Superior temporal gyrus (tissue), 1 donor: Measurements from ENCODE around the gene GRIK2.

ENCODE experiments used
- DNase-seq: peaks from one replicate; pipeline ENCODE4 v3.0.0-alpha.2; 2016; ENCODE audit errors: extremely low spot score

The GRIK2 gene

GRCh38 chr6:101454106-101454676, 60.7 kb downstream of the GRIK2 start:
- DNase-seq, result no peak

- DNase-seq, result no peak
Observed at GRCh38 chr6:101458336-101458735, 64.8 kb downstream of the GRIK2 start.

- no peak for DNase-seq
Observed at GRCh38 chr6:101458826-101459225, 65.3 kb downstream of the GRIK2 start.

GRCh38 chr6:101462576-101462975, 69.1 kb downstream of the GRIK2 start:
- DNase-seq, result no peak

GRCh38 chr6:101465863-101466262, 72.4 kb downstream of the GRIK2 start:
- DNase-seq, result no peak

- no peak for DNase-seq
Observed at GRCh38 chr6:101477436-101477835, 83.9 kb downstream of the GRIK2 start.

- DNase-seq, result no peak
Observed at GRCh38 chr6:101478891-101479290, 85.4 kb downstream of the GRIK2 start.

- DNase-seq, result no peak
Observed at GRCh38 chr6:101482606-101483005, 89.1 kb downstream of the GRIK2 start.

GRCh38 chr6:101484781-101485180, 91.3 kb downstream of the GRIK2 start:
- no peak for DNase-seq

- no peak for DNase-seq
Observed at GRCh38 chr6:101486124-101486523, 92.6 kb downstream of the GRIK2 start.

GRCh38 chr6:101486726-101487125, 93.2 kb downstream of the GRIK2 start:
- DNase-seq, result no peak

- no peak for DNase-seq
Observed at GRCh38 chr6:101489456-101489855, 95.9 kb downstream of the GRIK2 start.

- DNase-seq, result no peak
Observed at GRCh38 chr6:101490857-101491256, 97.3 kb downstream of the GRIK2 start.

GRCh38 chr6:101502818-101503217, 109.3 kb downstream of the GRIK2 start:
- DNase-seq, result no peak

GRCh38 chr6:101509536-101509935, 116.0 kb downstream of the GRIK2 start:
- no peak for DNase-seq

- DNase-seq, result no peak
Observed at GRCh38 chr6:101513181-101513580, 119.7 kb downstream of the GRIK2 start.

GRCh38 chr6:101516578-101516977, 123.1 kb downstream of the GRIK2 start:
- DNase-seq, result no peak

GRCh38 chr6:101517632-101518031, 124.1 kb downstream of the GRIK2 start:
- DNase-seq, result no peak

- DNase-seq, result no peak
Observed at GRCh38 chr6:101522254-101522653, 128.7 kb downstream of the GRIK2 start.

GRCh38 chr6:101527467-101527866, 134.0 kb downstream of the GRIK2 start:
- DNase-seq, result no peak

- DNase-seq, result no peak
Observed at GRCh38 chr6:101528801-101529200, 135.3 kb downstream of the GRIK2 start.

- no peak for DNase-seq
Observed at GRCh38 chr6:101531538-101531937, 138.0 kb downstream of the GRIK2 start.

- DNase-seq, result no peak
Observed at GRCh38 chr6:101534386-101534785, 140.9 kb downstream of the GRIK2 start.

GRCh38 chr6:101534821-101535220, 141.3 kb downstream of the GRIK2 start:
- no peak for DNase-seq
